Measurements from ENCODE around the gene CFAP97D1.
"Not testable (repeated sequence)": the region's sequence is repeated elsewhere in the genome, so short reads cannot be mapped to it uniquely, and the experiment has no call there.

CFAP97D1 gene

GRCh38 chr17:43768943-43769342 lies 11.3 kb upstream of the CFAP97D1 start:
- DNase-seq: no peak

DNA sequence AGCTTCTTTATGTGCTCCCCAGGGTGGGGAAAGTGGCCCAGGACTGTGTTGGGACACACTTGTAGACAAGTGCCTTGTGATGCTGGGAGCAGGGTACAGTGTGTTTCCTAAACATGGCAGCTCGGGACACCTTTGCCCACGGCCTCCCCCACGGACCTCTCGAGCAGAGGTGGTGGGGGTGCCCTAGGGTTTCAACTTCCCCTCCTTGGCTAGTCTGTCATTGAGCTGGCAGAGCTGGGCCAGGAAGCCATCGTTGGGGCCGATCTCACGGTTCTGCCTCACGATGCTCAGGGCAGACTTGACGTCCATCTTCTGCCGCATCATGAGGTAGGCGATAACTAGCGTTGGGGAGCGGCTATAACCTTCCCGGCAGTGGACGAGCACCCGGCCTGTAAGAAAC lies 10.8 kb upstream of the CFAP97D1 start:
- no peak for DNase-seq

DNA sequence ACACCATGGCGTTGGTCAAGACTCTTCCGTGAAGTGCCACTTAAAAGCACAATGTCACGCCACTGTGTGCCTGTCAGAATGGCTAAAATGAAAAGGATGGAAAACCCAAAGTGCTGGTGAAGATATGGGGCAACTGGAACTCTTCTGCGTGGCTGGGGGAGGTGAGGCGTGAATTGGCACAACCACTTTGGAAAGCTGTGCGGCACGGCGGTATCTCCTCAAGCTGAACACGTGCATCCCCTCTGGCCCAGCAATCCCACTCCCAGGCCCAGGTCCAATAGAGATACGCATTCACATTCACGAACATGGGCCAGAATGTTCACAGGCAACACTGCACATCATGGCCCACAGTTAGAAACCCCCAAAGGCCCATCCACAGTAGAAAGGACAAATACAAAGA lies 10.4 kb upstream of the CFAP97D1 start:
- no peak for DNase-seq

- DNase-seq: no peak
Measured at GRCh38 chr17:43770957-43771356, 9.3 kb upstream of the CFAP97D1 start.

DNA sequence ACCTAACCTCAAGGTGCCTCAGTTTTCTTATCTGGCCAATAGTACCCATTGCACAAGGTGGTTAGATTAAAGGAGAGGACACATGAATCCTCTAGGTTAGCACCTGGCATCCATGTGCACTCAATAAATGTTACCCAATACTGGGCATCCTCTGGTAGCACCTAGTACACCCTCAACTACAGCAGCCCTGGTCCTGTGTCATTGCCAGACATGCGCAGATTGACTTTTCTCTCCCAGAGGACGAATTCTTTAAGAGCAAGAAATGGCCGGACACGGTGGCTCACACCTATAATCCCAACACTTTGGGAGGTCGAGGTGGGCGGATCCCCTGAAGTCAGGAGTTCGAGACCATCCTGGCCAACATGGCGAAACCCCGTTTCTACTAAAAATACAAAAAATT lies 8.8 kb upstream of the CFAP97D1 start:
- DNase-seq: no peak

- DNase-seq: peak; percentile 90
Measured at GRCh38 chr17:43772877-43773648, 7.2 kb upstream of the CFAP97D1 start.

GRCh38 chr17:43774304-43775250 lies 5.7 kb upstream of the CFAP97D1 start:
- DNase-seq: no peak

- DNase-seq: peak; percentile 62
Measured at GRCh38 chr17:43778337-43779144, 1.7 kb upstream of the CFAP97D1 start, which contains the start of gene DUSP3. Gene DUSP3 (minus strand): TSS chr17:43778977. CDS start chr17:43778924, 53 bp downstream.

GRCh38 chr17:43779145-43780125 lies 800 bp upstream of the CFAP97D1 start:
- DNase-seq: no peak

DNA sequence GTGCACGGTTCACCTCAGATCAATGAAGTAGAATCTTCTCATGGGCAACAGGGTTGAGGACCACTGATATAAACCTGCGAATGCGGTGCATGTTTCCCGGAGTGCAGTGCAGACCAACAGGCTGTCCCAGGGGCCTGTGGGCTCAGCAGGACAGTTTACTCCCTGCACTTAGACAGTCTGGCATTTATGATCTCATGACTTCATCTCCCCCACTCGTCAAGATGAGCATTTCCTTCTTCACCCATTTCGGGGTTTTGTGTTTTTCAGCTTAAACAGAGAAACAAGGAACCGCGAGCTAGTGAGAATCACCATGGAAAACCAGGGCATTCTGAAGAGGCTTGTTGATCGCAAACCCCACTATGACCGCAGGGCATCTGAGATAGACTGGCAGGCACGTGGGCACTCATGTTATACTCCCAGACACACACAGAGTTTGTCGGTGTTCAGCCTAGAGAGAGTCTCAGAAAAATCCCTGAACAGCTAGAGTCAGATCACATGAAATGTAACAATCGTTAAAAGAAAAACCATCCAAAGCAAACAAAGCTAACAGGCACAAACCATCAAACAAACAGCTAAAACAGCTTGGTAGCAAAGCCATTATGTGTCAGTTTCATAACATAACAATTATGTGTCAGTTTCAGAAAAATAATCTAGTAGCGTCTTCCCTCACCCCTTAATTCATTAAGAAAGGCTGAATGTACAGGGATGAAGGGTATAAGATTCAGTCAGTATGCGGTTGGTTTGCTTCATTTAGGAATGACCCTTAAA lies 2.9 kb downstream of the CFAP97D1 start:
- DNase-seq: no peak

DNA sequence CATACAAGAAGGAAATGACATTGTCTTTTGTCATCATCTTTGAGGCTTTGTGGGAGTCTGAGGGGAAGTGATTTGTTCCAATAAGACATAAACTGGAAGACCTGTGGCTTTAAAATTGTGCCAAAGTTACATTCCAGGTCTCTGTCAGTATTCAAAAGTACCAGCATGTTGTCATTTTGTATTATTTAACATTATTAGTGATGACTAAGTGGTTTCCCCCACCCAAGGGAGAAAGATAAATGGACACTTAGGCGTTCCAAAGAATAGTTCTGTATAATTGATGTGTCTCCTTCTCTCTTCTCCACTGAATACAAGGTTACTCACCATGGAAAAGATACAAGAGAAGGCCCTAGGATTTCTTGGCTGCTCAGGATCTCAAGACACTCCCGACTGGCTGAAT lies 3.8 kb downstream of the CFAP97D1 start:
- no peak for DNase-seq

DNA sequence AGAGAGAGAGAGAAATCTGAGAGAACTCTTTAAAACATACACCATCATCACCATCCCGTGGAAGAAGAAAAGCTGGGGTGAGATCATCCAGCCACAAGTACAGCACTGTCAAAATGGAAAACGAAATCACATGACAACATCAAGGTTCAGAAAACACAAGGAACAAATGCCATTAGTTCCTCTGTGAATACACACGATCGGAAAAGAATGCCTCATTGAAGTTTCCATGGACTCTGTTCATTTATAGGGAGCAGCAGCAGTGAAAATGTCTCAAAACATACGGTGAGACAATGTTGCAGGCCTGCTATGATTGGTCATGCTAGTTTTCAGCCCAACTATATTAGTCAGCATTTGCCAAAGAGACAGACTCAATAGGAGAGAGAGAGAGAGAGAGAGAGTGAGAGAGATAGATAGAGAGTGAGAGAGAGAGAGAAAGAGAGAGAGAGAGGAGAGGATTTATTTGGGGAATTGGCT lies 4.4 kb downstream of the CFAP97D1 start:
- DNase-seq: no peak

- no peak for DNase-seq
Measured at GRCh38 chr17:43787728-43788127, 7.5 kb downstream of the CFAP97D1 start.

GRCh38 chr17:43788540-43788939 lies 8.3 kb downstream of the CFAP97D1 start:
- DNase-seq: no peak

GRCh38 chr17:43789482-43789881 lies 9.2 kb downstream of the CFAP97D1 start:
- DNase-seq: no peak

- no peak for DNase-seq
Measured at GRCh38 chr17:43790311-43790940, 10.2 kb downstream of the CFAP97D1 start.

GRCh38 chr17:43791589-43791988 lies 11.4 kb downstream of the CFAP97D1 start:
- DNase-seq: peak; percentile 44

GRCh38 chr17:43792668-43793067 lies 12.4 kb downstream of the CFAP97D1 start:
- DNase-seq: not testable (repeated sequence)

DNA sequence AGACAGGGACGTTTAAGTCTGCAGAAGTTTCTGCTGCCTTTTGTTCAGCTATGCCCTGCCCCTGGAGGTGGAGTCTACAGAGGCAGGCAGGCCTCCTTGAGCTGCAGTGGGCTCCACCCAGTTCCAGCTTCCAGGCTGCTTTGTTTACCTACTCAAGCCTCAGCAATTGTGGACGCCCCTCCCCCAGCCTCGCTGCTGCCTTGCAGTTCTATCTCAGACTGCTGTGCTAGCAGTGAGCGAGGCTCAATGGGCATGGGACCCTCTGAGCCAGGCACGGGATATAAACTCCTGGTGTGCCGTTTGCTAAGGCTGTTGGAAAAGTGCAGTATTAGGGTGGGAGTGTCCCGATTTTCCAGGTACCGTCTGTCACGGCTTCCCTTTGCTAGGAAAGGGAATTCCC lies 17.8 kb downstream of the CFAP97D1 start:
- DNase-seq: not testable (repeated sequence)

- no peak for DNase-seq
Measured at GRCh38 chr17:43799047-43799446, 18.8 kb downstream of the CFAP97D1 start.
